ENCODE results near the gene KCTD15.

The KCTD15 gene

GRCh38 chr19:33754361-33754760, 42.3 kb upstream of the KCTD15 start:
- no peak for TF ChIP-seq EGR1 (IDR thresholded peaks at IDR 0.05)
- TF ChIP-seq EP300 (IDR thresholded peaks at IDR 0.05; ENCODE audit: borderline replicate concordance): no peak
- no peak for TF ChIP-seq TAF1 (IDR thresholded peaks at IDR 0.05; ENCODE audit: low read depth)
- no peak for TF ChIP-seq TEAD4 (IDR thresholded peaks at IDR 0.05)
- no peak for TF ChIP-seq NFIC (IDR thresholded peaks at IDR 0.05)
- TF ChIP-seq USF1 (IDR thresholded peaks at IDR 0.05): no peak
- no peak for TF ChIP-seq YY1 (IDR thresholded peaks at IDR 0.05; ENCODE audit: low read depth)
- TF ChIP-seq REST (IDR thresholded peaks at IDR 0.05; ENCODE audit: low read depth): no peak
- TF ChIP-seq, protein P1, sequence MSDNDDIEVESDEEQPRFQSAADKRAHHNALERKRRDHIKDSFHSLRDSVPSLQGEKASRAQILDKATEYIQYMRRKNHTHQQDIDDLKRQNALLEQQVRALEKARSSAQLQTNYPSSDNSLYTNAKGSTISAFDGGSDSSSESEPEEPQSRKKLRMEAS (IDR thresholded peaks at IDR 0.05): no peak
- no peak for TF ChIP-seq RAD21 (IDR thresholded peaks at IDR 0.05; ENCODE audit: low read depth)
- TF ChIP-seq CEBPB (IDR thresholded peaks at IDR 0.05): no peak
- no peak for TF ChIP-seq TCF12 (IDR thresholded peaks at IDR 0.05; ENCODE audit: low read depth)
- TF ChIP-seq FOXM1 (IDR thresholded peaks at IDR 0.05; ENCODE audit: borderline replicate concordance, low read depth): no peak
- no peak for TF ChIP-seq ZBTB7A (IDR thresholded peaks at IDR 0.05; ENCODE audit: low read depth)
- no peak for TF ChIP-seq CREB1 (IDR thresholded peaks at IDR 0.05; ENCODE audit: low read depth)

DNA sequence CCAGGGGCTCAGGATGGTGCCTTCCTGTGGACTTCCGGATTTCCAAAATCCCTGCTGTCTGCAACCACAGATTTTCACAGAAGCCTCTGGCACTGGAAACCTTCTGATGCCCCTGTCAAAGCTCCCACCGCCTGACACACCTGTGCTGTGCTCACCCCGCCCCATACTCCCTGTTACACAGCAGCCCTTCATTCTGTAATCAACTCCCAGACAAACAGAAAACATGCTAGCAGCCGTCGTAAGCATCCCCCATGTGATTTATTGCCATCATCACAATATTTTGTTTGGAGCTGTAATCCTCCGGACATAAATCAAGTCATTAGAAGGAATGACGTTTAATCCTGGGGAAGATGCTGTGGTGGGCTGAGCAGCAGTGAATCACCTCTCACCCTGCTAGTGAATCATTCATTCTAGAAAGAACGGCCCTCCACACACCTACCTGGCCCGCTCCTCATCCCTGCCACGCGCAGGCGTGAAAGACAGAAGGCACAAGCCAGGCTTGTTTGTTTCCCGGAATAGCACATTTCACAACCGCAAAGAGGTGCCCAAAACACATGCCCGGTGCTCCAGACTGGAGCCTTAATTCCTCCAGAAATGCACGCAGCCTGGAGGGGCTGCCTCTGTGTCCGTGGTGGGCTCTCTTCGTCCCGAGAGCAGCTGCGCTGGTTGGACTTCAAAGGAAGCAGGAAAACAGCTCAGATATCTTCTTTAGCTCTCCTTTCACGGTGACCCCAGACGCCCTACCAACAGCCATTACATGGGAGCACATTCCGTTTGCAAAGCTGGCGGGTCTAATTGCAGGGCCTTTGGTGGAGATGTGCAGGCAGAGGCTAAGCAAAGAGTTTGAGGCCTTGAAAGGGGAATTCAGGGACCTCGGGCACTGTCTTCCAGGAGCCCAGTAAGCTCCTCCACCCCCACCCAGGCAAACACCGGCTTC, 41.3 kb upstream of the KCTD15 start:
- TF ChIP-seq CEBPB (IDR thresholded peaks at IDR 0.05): no peak
- no peak for TF ChIP-seq NFIC (IDR thresholded peaks at IDR 0.05)
- TF ChIP-seq, protein P1 (IDR thresholded peaks at IDR 0.05): no peak
- no peak for TF ChIP-seq FOXM1 (IDR thresholded peaks at IDR 0.05; ENCODE audit: borderline replicate concordance, low read depth)
- no peak for TF ChIP-seq TCF12 (IDR thresholded peaks at IDR 0.05; ENCODE audit: low read depth)
- TF ChIP-seq USF1 (IDR thresholded peaks at IDR 0.05): no peak
- TF ChIP-seq EP300 (IDR thresholded peaks at IDR 0.05; ENCODE audit: borderline replicate concordance): no peak
- no peak for TF ChIP-seq TAF1 (IDR thresholded peaks at IDR 0.05; ENCODE audit: low read depth)
- TF ChIP-seq REST (IDR thresholded peaks at IDR 0.05; ENCODE audit: low read depth): no peak
- TF ChIP-seq CREB1 (IDR thresholded peaks at IDR 0.05; ENCODE audit: low read depth): no peak
- TF ChIP-seq TEAD4 (IDR thresholded peaks at IDR 0.05): no peak
- no peak for TF ChIP-seq YY1 (IDR thresholded peaks at IDR 0.05; ENCODE audit: low read depth)
- TF ChIP-seq RAD21 (IDR thresholded peaks at IDR 0.05; ENCODE audit: low read depth): no peak
- TF ChIP-seq ZBTB7A (IDR thresholded peaks at IDR 0.05; ENCODE audit: low read depth): no peak
- no peak for TF ChIP-seq EGR1 (IDR thresholded peaks at IDR 0.05)

- no peak for TF ChIP-seq CREB1 (IDR thresholded peaks at IDR 0.05; ENCODE audit: low read depth)
These were observed 40.5 kb upstream of the KCTD15 start for GRCh38 chr19:33756177-33756576.

DNA sequence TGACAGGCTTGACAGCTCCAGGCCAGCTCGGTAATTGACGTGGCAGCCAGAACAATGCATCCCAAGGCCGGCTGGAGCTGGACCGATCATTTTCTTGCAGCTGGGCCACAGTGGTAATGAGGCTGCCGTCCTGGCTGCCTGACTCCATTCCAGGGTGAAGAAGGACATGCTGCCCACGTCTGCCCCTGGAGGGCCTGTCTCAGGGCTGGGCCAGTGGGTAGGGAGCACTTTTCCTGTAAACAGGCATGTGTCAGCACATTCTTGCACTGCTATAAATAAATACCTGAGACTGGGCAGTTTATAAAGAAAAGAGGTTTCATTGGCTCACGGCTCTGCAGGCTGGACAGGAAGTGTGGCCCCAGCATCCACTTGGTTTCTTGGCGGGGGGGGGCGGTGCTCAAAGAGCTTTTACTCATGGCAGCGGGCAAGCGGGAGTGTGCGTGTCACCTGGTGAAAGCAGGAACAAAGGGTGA, 38.1 kb upstream of the KCTD15 start:
- TF ChIP-seq, protein P1 (IDR thresholded peaks at IDR 0.05): no peak
- no peak for TF ChIP-seq TEAD4 (IDR thresholded peaks at IDR 0.05)
- TF ChIP-seq REST (IDR thresholded peaks at IDR 0.05; ENCODE audit: low read depth): no peak
- no peak for TF ChIP-seq RAD21 (IDR thresholded peaks at IDR 0.05; ENCODE audit: low read depth)
- TF ChIP-seq CREB1 (IDR thresholded peaks at IDR 0.05; ENCODE audit: low read depth): no peak
- no peak for TF ChIP-seq YY1 (IDR thresholded peaks at IDR 0.05; ENCODE audit: low read depth)
- no peak for TF ChIP-seq EGR1 (IDR thresholded peaks at IDR 0.05)
- TF ChIP-seq EP300 (IDR thresholded peaks at IDR 0.05; ENCODE audit: borderline replicate concordance): no peak
- TF ChIP-seq CEBPB (IDR thresholded peaks at IDR 0.05): no peak
